SK-N-MC (cell line): ENCODE measurements around the gene SULF2.

ENCODE experiments used
- EZH2 ChIP-seq: fragments of 200-600 bp; sonication (generic); IDR thresholded peaks from one replicate; pipeline ENCODE4 v1.6.1; 2017; ENCODE audit warnings: antibody characterized with exemption
- FOXP2 ChIP-seq: optimal IDR thresholded peaks from 2 replicates; pipeline ENCODE3; 2011; ENCODE audit warnings: mild to moderate bottlenecking, moderate library complexity; ENCODE audit not compliant: insufficient read depth; ENCODE audit errors: extremely low read length, control extremely low read depth
- POLR2AphosphoS5 ChIP-seq: IDR thresholded peaks from 2 replicates; pipeline ENCODE4 v1.6.1; 2012; ENCODE audit warnings: mild to moderate bottlenecking, low read depth, low read length, borderline replicate concordance

GRCh38 chr20:47689731-47690130, 95.5 kb downstream of the SULF2 start:
- no peak for TF ChIP-seq EZH2
- no peak for TF ChIP-seq POLR2AphosphoS5
- TF ChIP-seq FOXP2 = no peak
